D721Med (cell line): ENCODE results near the gene PTPRM.

Source experiments
- DNase-seq: peaks from one replicate; pipeline ENCODE4 v3.0.0; 2011; ENCODE audit warnings: low spot score; ENCODE audit not compliant: insufficient read length
- FAIRE-seq: peaks from 2 replicates; lab custom pipeline; 2011; peaks lifted over from hg19 to GRCh38; lab: Jason Lieb, UNC
- CTCF ChIP-seq: IDR thresholded peaks from 2 replicates; pipeline ENCODE4 v1.5.1; 2012; ENCODE audit warnings: mild to moderate bottlenecking, control low read depth; ENCODE audit not compliant: insufficient read depth; ENCODE audit errors: missing control alignments

PTPRM gene

DNA sequence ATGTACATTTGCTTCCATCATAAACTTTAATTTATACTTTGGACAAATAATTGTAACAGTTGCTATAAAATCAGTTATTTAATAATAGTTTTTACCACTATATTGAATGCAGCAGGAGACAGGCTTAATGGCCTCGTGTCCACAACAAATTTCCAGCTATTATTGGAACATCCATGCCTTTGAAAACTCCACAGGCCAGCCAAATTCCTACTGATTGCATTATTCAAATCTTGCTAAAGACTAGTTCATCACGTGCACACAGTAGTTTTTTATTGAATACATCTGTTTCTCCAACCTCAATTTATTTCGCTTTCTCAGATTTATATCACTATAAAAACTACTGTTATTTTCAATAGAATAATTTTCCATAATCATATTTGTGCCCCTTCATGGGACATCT is 18.4 kb upstream of the PTPRM start:
- FAIRE-seq: no peak
- TF ChIP-seq CTCF: no peak
- no peak for DNase-seq

DNA sequence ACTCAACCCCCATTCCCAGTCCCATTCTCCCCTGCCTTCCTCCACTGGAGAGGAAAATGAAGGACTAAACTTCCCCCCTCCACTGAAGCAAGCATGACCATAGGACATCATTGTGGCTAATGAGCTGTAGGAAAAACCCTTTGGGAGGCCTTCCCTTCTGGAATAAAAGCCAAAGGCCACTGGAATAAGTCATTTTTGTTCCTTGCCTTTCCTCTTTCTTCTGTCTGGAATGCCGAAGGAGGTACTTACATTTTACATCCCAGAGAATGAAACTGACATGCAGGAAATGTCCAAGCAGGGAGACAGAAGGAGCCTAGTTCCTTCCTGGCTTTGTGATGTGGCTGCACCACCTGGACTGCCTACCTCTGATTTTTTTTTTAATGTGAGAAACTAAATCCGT is 9.1 kb upstream of the PTPRM start:
- no peak for TF ChIP-seq CTCF
- no peak for DNase-seq
- no peak for FAIRE-seq

DNA sequence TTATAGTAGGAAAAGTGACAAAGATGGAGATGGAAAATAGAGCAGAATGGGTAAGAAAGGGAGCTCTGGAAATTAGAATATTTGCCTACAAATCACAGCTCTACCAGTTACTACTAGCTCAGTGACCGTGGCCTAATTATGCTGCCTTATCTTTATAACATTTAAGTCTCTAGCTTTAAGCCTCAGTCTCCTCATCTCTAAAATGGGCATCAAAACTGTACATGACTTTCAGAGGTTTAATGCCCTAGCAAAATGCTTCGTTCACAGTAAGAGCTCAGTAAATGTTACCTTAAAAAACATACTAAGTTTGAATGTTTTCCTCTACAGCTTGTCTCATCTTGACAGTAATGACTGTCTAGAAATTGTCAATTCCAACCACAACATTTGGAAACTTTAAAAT is 8.3 kb upstream of the PTPRM start:
- no peak for TF ChIP-seq CTCF
- FAIRE-seq: no peak
- no peak for DNase-seq

DNA sequence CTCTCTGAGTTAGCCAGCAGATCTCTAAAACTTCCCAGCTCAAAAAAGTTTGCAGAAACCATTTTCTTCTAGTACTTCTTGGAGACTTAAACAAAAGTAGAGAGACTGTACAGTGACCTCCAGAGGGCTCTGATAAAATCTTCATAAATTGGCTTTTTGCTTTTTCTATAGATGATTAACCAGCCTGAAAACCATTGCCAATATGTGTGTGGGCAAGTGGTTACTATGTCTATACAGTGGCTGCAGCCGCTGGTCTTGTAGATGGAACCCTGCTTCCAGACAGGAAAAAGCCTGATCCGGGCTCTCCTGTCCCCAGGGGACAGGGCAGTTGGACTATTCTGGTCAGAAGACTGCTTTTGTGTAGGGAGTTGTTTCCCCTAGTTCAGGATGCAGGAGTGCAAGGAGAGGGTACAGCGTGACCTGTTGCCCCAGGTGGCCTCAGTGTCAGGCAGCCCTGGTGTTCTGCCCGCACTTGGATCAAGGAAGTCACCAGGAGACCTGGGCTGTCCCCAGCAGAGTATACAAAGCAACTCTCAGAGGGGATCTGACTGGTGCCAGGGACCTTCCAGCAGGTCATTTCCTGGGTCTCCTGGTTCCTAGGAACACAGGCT is 7.3 kb upstream of the PTPRM start:
- FAIRE-seq (no peak), DNase-seq (no peak)
- no peak for TF ChIP-seq CTCF

DNA sequence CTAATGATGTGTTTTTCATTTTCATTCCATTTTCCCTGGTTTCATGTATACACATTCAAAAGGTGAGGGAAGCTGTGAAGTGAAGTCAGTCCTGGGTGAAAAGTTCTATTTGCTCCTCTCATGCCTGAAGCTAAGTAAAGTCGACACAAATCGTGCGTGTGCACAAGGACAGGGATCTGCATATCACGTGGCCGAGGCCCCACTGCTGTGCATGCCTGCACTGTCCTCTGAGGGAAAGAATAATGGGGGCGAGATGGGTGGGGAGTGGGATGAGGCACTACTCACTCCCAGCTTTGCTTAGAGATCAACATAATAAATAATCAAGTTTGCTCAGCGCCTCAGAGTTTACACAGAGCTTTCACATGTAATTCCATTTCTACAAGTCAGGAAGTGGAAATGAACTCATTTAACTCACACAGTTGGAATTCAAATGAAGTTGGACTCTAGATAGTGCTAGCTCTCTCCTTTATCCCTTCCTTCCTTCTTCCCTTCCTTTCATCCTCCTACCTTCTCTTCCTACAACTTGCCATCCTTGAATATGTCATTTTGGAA is 5.1 kb upstream of the PTPRM start:
- DNase-seq: no peak
- no peak for FAIRE-seq
- TF ChIP-seq CTCF: no peak

GRCh38 chr18:7562491-7562890 is 4.6 kb upstream of the PTPRM start:
- TF ChIP-seq CTCF: no peak
- no peak for FAIRE-seq
- no peak for DNase-seq

DNA sequence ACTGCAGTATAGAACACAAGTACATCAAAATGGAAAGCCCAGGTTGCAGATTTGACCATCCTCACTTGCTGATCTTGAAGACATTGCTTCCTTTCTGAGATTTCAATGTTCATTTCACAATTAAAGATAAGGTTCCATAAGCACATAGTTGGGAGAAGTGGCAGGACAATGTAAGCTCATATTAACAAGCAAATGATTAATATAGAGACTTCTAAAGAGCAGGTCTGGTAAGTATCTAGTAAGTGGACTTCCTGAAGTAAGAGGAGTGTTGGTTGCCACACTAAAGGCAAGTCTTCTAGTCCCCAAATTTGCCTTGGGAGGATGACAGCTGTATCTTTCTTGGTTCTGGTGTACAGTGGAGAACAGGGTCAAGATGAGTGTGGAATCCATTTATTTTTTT is 1.4 kb upstream of the PTPRM start:
- TF ChIP-seq CTCF: no peak
- FAIRE-seq (peak; percentile 70), DNase-seq (no peak)
